HepG2 (cell line): ENCODE data around the gene CST4. TPM values are rescaled to one million over a fixed set of nuclear protein-coding genes. Genes with fewer than 3 reads are reported as not detected.
A peak's percentile ranks its signal among the peaks of the same experiment; 100 is the strongest.

Experiments used
- MEF2D ChIP-seq: sonication (generic); formaldehyde crosslinking; IDR thresholded peaks from 2 replicates; pipeline ENCODE4 v1.5.1; 2020; ENCODE audit warnings: mild to moderate bottlenecking, missing genetic modification reagents
- NFATC3 ChIP-seq: sonication (generic); formaldehyde crosslinking; IDR thresholded peaks from 2 replicates; pipeline ENCODE4 v1.5.1; 2020; ENCODE audit warnings: mild to moderate bottlenecking, missing genetic modification reagents
- NRL ChIP-seq: sonication (generic); formaldehyde crosslinking; IDR thresholded peaks from 2 replicates; pipeline ENCODE4 v1.5.0; 2020; ENCODE audit warnings: missing genetic modification reagents, mild to moderate bottlenecking, moderate library complexity, borderline replicate concordance
- SAFB2 ChIP-seq: sonication (generic); formaldehyde crosslinking; IDR thresholded peaks from 2 replicates; pipeline ENCODE4 v1.5.1; 2020; ENCODE audit warnings: missing genetic modification reagents, low read depth, mild to moderate bottlenecking, borderline replicate concordance
- SALL1 ChIP-seq: sonication (generic); formaldehyde crosslinking; IDR thresholded peaks from 2 replicates; pipeline ENCODE4 v1.8.0; 2022; ENCODE audit warnings: mild to moderate bottlenecking, missing genetic modification reagents
- SOX6 ChIP-seq, 2 experiments: fragments of 450-650 bp in 1 of 2; sonication (generic) in 1 of 2; formaldehyde crosslinking in 1 of 2; IDR thresholded peaks; 2 replicates each; pipeline versions ENCODE4 v1.4.0 to v1.6.1; 2017 to 2020; ENCODE audit warnings: antibody characterized with exemption in 1 of 2, mild to moderate bottlenecking in 1 of 2, missing genetic modification reagents in 1 of 2
- SP5 ChIP-seq: IDR thresholded peaks from 2 replicates; pipeline ENCODE4 v1.6.1; 2016; ENCODE audit warnings: low read depth, borderline replicate concordance
- TBX2 ChIP-seq: sonication (generic); formaldehyde crosslinking; IDR thresholded peaks from 2 replicates; pipeline ENCODE4 v1.5.0; 2020; ENCODE audit warnings: missing genetic modification reagents, mild to moderate bottlenecking, borderline replicate concordance
- ZMYM2 ChIP-seq: sonication (generic); formaldehyde crosslinking; IDR thresholded peaks from 2 replicates; pipeline ENCODE4 v1.8.0; 2022; ENCODE audit warnings: mild to moderate bottlenecking, missing genetic modification reagents
- ZNF263 ChIP-seq: sonication (generic); formaldehyde crosslinking; IDR thresholded peaks from 2 replicates; pipeline ENCODE4 v1.4.0; 2020; ENCODE audit warnings: missing genetic modification reagents
- ZNF510 ChIP-seq: sonication (generic); formaldehyde crosslinking; IDR thresholded peaks from 2 replicates; pipeline ENCODE4 v1.4.0; 2020; ENCODE audit warnings: low read depth, mild to moderate bottlenecking, missing genetic modification reagents
- ZNF598 ChIP-seq: sonication (generic); formaldehyde crosslinking; IDR thresholded peaks from 2 replicates; pipeline ENCODE4 v1.5.1; 2020; ENCODE audit warnings: mild to moderate bottlenecking, missing genetic modification reagents, borderline replicate concordance
- polyA plus RNA-seq, 8 experiments: library from polyadenylated mRNA; depleted of rRNA in 3 of 8; stranded (reverse) in 7 of 8; unstranded in 1 of 8; fragments of >200 nt; fragmentation: Illumina TruSeq in 4 of 8; extraction: Trizol in 4 of 8; gene quantifications; 2 replicates each; pipeline versions ENCODE4 v1.2.1 to v1.2.3, GENCODE V29; 2011 to 2016; ENCODE audit warnings: low read depth in 4 of 8, missing spikeins in 1 of 8, mixed read lengths in 1 of 8; ENCODE audit not compliant: insufficient read depth in 1 of 8
- total RNA-seq, 5 experiments: library from RNA; depleted of rRNA; stranded (reverse); fragments of >200 nt; fragmentation: Illumina TruSeq; extraction: Trizol; gene quantifications; 2 replicates each; pipeline ENCODE4 v1.2.3, GENCODE V29; 2016; ENCODE audit warnings: low read depth in 1 of 5
- TF ChIP-seq, protein P1 (sequence below): sonication (generic); formaldehyde crosslinking; IDR thresholded peaks from 2 replicates; pipeline ENCODE4 v1.4.0; 2020; ENCODE audit warnings: mild to moderate bottlenecking, missing genetic modification reagents
- TF ChIP-seq, protein P2 (sequence below): sonication (generic); formaldehyde crosslinking; conservative IDR thresholded peaks from 2 replicates; pipeline ENCODE4 v1.5.0; 2020; ENCODE audit warnings: missing genetic modification reagents
- TF ChIP-seq, protein P3 (sequence below): sonication (generic); formaldehyde crosslinking; IDR thresholded peaks from 2 replicates; pipeline ENCODE4 v1.4.0; 2020; ENCODE audit warnings: missing genetic modification reagents; ENCODE audit errors: not compliant biosample characterization
- TF ChIP-seq, protein P4 (sequence below), 2 experiments: sonication (generic) in 1 of 2; formaldehyde crosslinking in 1 of 2; IDR thresholded peaks; 2 replicates each; pipeline versions ENCODE4 v1.6.1 to v1.9.0; 2014 to 2022; ENCODE audit warnings: antibody characterized with exemption in 1 of 2, borderline replicate concordance in 1 of 2, inconsistent platforms in 1 of 2, low read depth in 1 of 2, missing genetic modification reagents in 1 of 2

The CST4 gene
- total and polyA plus RNA-seq, 2 of the 13 experiments (the other 11 are each of a cell fraction or from before 2014, with no cell fraction given) = not detected

DNA sequence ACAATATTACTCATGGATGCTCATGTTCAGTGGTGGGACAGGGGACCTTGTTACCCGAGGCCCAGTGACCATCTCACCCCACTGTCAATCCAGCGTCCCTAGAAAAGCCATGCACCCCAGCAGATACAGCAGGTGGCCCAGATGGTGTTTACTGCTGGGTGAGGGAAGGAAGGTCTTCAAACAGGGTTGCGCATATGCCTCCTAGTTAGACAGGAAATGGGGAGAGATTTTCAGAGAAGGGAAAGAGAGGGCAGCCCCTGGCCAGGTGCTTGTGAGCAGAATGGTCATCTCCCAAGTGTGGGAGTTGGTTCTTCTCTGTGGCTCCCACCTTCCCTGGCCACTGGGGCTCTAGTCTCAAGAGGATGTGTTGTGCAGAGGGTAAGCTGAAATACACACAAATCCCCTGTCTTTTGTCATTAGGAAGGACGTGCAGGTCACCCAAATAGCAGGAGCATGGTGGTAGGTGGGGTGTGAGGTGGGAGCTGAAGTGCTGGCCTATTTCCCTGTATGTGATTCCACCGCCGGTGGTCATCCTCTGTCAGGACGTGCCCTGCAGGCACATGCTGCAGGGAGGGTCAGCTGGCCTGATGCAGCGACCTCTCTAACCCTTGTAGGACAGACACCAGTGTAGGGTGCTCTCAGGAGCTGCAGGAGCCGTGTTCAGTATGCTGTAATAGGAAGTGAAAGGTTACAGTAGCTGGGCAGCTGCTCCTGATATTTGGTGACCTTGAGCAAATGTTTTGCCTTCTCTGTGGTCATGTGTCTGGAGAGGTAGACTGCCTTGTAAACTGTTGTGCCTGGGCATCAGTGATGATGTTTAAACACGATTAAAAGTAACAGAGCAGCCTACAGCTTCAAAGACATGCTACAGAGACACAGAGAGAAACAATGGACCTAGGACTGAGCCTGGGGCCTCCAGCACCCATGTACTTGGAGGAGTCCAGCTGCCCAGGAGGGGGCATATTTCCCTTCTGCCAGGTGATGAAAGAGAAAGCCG, 47.9 kb downstream of the CST4 start (continued):
- TF ChIP-seq SAFB2 (CRISPR knock-in tag) = peak; percentile 61; the same call in 1 of the 2 replicates
- TF ChIP-seq ZNF598 (CRISPR knock-in tag) = no peak
- no peak for TF ChIP-seq SOX6 (IDR thresholded peaks at IDR 0.05)
- peak; percentile 84 for TF ChIP-seq SOX6 (CRISPR knock-in tag; IDR thresholded peaks at IDR 0.05)
- TF ChIP-seq ZNF263 (CRISPR knock-in tag) = no peak
- peak; percentile 17; the same call in 1 of the 2 replicates for TF ChIP-seq TBX2
- TF ChIP-seq, protein P1, sequence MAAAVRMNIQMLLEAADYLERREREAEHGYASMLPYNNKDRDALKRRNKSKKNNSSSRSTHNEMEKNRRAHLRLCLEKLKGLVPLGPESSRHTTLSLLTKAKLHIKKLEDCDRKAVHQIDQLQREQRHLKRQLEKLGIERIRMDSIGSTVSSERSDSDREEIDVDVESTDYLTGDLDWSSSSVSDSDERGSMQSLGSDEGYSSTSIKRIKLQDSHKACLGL (CRISPR knock-in tag) = no peak
- TF ChIP-seq, protein P2, sequence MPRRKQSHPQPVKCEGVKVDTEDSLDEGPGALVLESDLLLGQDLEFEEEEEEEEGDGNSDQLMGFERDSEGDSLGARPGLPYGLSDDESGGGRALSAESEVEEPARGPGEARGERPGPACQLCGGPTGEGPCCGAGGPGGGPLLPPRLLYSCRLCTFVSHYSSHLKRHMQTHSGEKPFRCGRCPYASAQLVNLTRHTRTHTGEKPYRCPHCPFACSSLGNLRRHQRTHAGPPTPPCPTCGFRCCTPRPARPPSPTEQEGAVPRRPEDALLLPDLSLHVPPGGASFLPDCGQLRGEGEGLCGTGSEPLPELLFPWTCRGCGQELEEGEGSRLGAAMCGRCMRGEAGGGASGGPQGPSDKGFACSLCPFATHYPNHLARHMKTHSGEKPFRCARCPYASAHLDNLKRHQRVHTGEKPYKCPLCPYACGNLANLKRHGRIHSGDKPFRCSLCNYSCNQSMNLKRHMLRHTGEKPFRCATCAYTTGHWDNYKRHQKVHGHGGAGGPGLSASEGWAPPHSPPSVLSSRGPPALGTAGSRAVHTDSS = no peak
- TF ChIP-seq, protein P3, sequence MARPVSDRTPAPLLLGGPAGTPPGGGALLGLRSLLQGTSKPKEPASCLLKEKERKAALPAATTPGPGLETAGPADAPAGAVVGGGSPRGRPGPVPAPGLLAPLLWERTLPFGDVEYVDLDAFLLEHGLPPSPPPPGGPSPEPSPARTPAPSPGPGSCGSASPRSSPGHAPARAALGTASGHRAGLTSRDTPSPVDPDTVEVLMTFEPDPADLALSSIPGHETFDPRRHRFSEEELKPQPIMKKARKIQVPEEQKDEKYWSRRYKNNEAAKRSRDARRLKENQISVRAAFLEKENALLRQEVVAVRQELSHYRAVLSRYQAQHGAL (CRISPR knock-in tag) = no peak
- no peak for TF ChIP-seq ZMYM2 (CRISPR knock-in tag)
- TF ChIP-seq NRL (CRISPR knock-in tag) = no peak
- TF ChIP-seq, protein P4, sequence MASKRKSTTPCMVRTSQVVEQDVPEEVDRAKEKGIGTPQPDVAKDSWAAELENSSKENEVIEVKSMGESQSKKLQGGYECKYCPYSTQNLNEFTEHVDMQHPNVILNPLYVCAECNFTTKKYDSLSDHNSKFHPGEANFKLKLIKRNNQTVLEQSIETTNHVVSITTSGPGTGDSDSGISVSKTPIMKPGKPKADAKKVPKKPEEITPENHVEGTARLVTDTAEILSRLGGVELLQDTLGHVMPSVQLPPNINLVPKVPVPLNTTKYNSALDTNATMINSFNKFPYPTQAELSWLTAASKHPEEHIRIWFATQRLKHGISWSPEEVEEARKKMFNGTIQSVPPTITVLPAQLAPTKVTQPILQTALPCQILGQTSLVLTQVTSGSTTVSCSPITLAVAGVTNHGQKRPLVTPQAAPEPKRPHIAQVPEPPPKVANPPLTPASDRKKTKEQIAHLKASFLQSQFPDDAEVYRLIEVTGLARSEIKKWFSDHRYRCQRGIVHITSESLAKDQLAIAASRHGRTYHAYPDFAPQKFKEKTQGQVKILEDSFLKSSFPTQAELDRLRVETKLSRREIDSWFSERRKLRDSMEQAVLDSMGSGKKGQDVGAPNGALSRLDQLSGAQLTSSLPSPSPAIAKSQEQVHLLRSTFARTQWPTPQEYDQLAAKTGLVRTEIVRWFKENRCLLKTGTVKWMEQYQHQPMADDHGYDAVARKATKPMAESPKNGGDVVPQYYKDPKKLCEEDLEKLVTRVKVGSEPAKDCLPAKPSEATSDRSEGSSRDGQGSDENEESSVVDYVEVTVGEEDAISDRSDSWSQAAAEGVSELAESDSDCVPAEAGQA (IDR thresholded peaks at IDR 0.05; ENCODE audit: low read depth) = peak; percentile 31; the same call in 1 of the 2 replicates
- TF ChIP-seq, protein P4 (CRISPR knock-in tag; IDR thresholded peaks at IDR 0.05; ENCODE audit: borderline replicate concordance) = no peak
- TF ChIP-seq ZNF510 = no peak
- no peak for TF ChIP-seq NFATC3 (CRISPR knock-in tag)
- peak; percentile 97 for TF ChIP-seq SALL1 (CRISPR knock-in tag)
- TF ChIP-seq MEF2D (CRISPR knock-in tag) = no peak
- peak; percentile 35; the same call in 1 of the 2 replicates for TF ChIP-seq SP5 (CRISPR knock-in tag)
